Right lobe of liver (tissue), 6 donors: Measurements from ENCODE around the gene SLC5A2. TPM values are rescaled to one million over a fixed set of nuclear protein-coding genes. Genes with fewer than 3 reads are reported as not detected.

ENCODE experiments used
- ATAC-seq, 4 donors: fragments of 200-7000 bp; cut with Tn5 transposase; one replicate each; pipeline ENCODE4 v1.9.1; 2020; ENCODE audit warnings: mild to moderate bottlenecking in 4 of 4, moderate library complexity in 4 of 4
- DNase-seq, 3 donors: peaks; one replicate each; pipeline ENCODE4 v3.0.0-alpha.2; 2020
- H3K27ac ChIP-seq, 3 donors: fragments of 200-600 bp; one replicate each; pipeline ENCODE4 v1.8.0; 2022
- H3K27me3 ChIP-seq, 2 donors: fragments of 200-600 bp; one replicate each; pipeline ENCODE4 v1.8.0; 2022
- H3K36me3 ChIP-seq, 4 donors: fragments of 200-600 bp; sonication (generic) in 1 of 4; one replicate each; pipeline versions ENCODE4 v1.5.1 to v1.8.0; 2017 to 2022; ENCODE audit warnings: control low read depth in 1 of 4
- H3K4me1 ChIP-seq, 4 donors: fragments of 200-600 bp; sonication (generic) in 1 of 4; one replicate each; pipeline versions ENCODE4 v1.5.1 to v1.8.0; 2017 to 2022; ENCODE audit warnings: control low read depth in 1 of 4
- H3K4me3 ChIP-seq, 3 donors: fragments of 200-600 bp; one replicate each; pipeline ENCODE4 v1.8.0; 2022
- H3K9me3 ChIP-seq, 4 donors: fragments of 200-600 bp; sonication (generic) in 1 of 4; one replicate each; pipeline versions ENCODE4 v1.5.1 to v1.8.0; 2017 to 2022; ENCODE audit warnings: control low read depth in 1 of 4
- POLR2A ChIP-seq: fragments of 450-650 bp; IDR thresholded peaks from one replicate; pipeline ENCODE4 v1.6.1; 2017; ENCODE audit warnings: antibody characterized with exemption, mild to moderate bottlenecking
- WGBS: methylation state at CpG from one replicate; pipeline ENCODE4 v1.1.6; 2018; ENCODE audit warnings: low coverage, low lambda C conversion rate; ENCODE audit not compliant: insufficient coverage; ENCODE audit errors: missing lambda C conversion rate; 5-methylcytosine and 5-hydroxymethylcytosine counted together
- intact Hi-C, 2 donors: fragments of 100-400 bp; cut with DNase I; formaldehyde crosslinking; loops; one replicate each; pipeline versions ENCODE4 v1.11.2 to v1.14.1; 2022
- total RNA-seq, 6 experiments: library from RNA; depleted of rRNA in 2 of 6; stranded (reverse); fragments of >200 nt in 2 of 6; fragmentation: NEBNext Ultra II Directional in 3 of 6; extraction: Animal tissue kit (Norgen Biotek cat#: 25700) in 3 of 6; gene quantifications; one replicate each; pipeline versions ENCODE4 v1.1.0 to v1.2.4, GENCODE V29; 2016 to 2023
- TF ChIP-seq, protein P1 (sequence below), 4 donors: fragments of 200-600 bp in 3 of 4; fragments of 450-650 bp in 1 of 4; IDR thresholded peaks; one replicate each; pipeline versions ENCODE4 v1.5.1 to v1.8.0; 2016 to 2022; ENCODE audit warnings: antibody characterized with exemption in 4 of 4, mild to moderate bottlenecking in 2 of 4
- donor health status: DM: no; HTN: yes; CAD: no.
- donor health status: DM: no; HTN: no; CAD: no.
- donor health status: DM: no; HTN: no; CAD: no.
- donor health status: DM: no; HTN: yes; CAD: no.
- donor health status: DM: no; HTN: yes; CAD: no.

The SLC5A2 gene
- total RNA-seq, 6 experiments from 2014 or later, result 0.07 to 0.14 (median 0.12) TPM; not detected in 3

- Histone ChIP-seq H3K4me3 (no peak overlapping the region), H3K27ac (no peak overlapping the region), H3K36me3 (no peaks in the 10 kb centered on the region), H3K27me3 (no peaks in the 10 kb centered on the region), H3K9me3 (no peaks in the 10 kb centered on the region), H3K4me1 (peaks cover 0 to 38% (median 9%) of the 10 kb centered on the region in 4 donors)
- DNase-seq, result peak in 1 of 3 donors; percentile 59
- 39% methylated on average over 8 of the region's 11 CpGs for WGBS
- TF ChIP-seq POLR2A, result no peak
- TF ChIP-seq, protein P1, sequence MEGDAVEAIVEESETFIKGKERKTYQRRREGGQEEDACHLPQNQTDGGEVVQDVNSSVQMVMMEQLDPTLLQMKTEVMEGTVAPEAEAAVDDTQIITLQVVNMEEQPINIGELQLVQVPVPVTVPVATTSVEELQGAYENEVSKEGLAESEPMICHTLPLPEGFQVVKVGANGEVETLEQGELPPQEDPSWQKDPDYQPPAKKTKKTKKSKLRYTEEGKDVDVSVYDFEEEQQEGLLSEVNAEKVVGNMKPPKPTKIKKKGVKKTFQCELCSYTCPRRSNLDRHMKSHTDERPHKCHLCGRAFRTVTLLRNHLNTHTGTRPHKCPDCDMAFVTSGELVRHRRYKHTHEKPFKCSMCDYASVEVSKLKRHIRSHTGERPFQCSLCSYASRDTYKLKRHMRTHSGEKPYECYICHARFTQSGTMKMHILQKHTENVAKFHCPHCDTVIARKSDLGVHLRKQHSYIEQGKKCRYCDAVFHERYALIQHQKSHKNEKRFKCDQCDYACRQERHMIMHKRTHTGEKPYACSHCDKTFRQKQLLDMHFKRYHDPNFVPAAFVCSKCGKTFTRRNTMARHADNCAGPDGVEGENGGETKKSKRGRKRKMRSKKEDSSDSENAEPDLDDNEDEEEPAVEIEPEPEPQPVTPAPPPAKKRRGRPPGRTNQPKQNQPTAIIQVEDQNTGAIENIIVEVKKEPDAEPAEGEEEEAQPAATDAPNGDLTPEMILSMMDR (IDR thresholded peaks at IDR 0.05), result peak; percentile 41 to 46 (median 42)
- ATAC-seq, result peak; percentile 79 to 87 (median 85)
- intact Hi-C loops, result loop anchor here in 1 of 2 donors (10.0 kb wide), 1 partner anchor 267 kb away; the partner anchor contains the start of gene FUS
Measured at GRCh38 chr16:31451681-31452351, 31.1 kb upstream of the SLC5A2 start.

GRCh38 chr16:31452631-31453106, 30.3 kb upstream of the SLC5A2 start:
- peak overlapping the region in 2 of 3 donors; percentile 20 to 48 for H3K27ac ChIP-seq
- H3K9me3 ChIP-seq, result no peaks in the 10 kb centered on the region
- TF ChIP-seq, protein P1 (IDR thresholded peaks at IDR 0.05), result no peak
- no peak for TF ChIP-seq POLR2A
- H3K4me1 ChIP-seq, result peaks cover 0 to 47% (median 14%) of the 10 kb centered on the region in 4 donors
- no peaks in the 10 kb centered on the region for H3K36me3 ChIP-seq
- no peak for DNase-seq
- WGBS, result 47% methylated on average over 3 of the region's 3 CpGs
- intact Hi-C loops, result loop anchor here in 1 of 2 donors (10.0 kb wide), 1 partner anchor 268 kb away; the partner anchor contains the start of gene FUS
- ATAC-seq, result peak in 3 of 4 donors; percentile 4 to 46 (median 25)
- H3K4me3 ChIP-seq, result no peak overlapping the region
- no peaks in the 10 kb centered on the region for H3K27me3 ChIP-seq

- DNase-seq (no peak), ATAC-seq (peak in 3 of 4 donors; percentile 6 to 33 (median 10))
- WGBS, result 30% methylated on average over 16 of the region's 20 CpGs
- Histone ChIP-seq H3K4me1 (peaks cover 0 to 51% (median 15%) of the 10 kb centered on the region in 4 donors), H3K9me3 (no peaks in the 10 kb centered on the region), H3K36me3 (no peaks in the 10 kb centered on the region), H3K27ac (peak overlapping the region in 1 of 3 donors; percentile 10), H3K4me3 (no peak overlapping the region), H3K27me3 (no peaks in the 10 kb centered on the region)
- intact Hi-C loops, result loop anchor here in 1 of 2 donors (10.0 kb wide), 1 partner anchor 269 kb away; the partner anchor contains the start of gene FUS
- no peak for TF ChIP-seq POLR2A
- TF ChIP-seq, protein P1 (IDR thresholded peaks at IDR 0.05), result no peak
Measured at GRCh38 chr16:31453255-31454204, 29.4 kb upstream of the SLC5A2 start.

DNA sequence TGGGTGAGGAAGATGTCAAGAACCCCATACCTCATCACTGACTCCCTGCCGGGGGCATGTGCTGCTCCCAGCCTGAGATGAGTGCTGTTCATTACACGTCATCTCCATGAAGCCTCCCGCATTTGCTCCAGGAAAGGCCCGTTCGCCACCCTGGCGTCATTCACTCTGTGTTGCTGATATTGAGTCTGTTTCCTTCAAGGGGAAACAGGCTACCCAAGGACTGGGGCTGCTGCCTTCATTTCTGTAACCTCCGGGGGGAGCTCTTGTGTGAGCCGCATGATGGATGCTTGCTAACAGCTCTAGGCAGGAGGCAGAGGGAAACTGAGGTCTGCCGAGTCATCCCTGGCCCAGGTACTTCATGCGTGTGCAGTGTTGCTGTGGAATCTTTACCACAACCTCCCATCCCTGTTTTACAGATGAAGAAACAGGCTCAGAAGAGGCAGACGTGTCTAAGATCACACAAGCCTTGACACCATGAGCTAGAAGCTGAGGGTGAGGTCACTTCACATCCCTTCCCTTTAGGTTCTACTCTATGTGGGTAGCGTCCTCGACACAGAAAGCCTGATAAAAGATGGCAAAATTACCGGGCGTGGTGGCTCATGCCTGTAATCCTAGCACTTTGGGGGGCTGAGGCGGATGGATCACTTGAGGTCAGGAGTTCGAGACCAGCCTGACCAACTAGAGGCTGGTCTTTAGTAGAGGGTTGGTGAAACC, 27.2 kb upstream of the SLC5A2 start:
- no peak for TF ChIP-seq POLR2A
- TF ChIP-seq, protein P1 (IDR thresholded peaks at IDR 0.05), result peak in 3 of 4 donors; percentile 16 to 31 (median 27)
- intact Hi-C loops, result loop anchor here in 1 of 2 donors (10.0 kb wide), 1 partner anchor 271 kb away; the partner anchor contains the start of gene FUS
- ATAC-seq, result no peak
- no peak for DNase-seq
- peaks cover 0 to 60% (median 21%) of the 10 kb centered on the region in 4 donors for H3K4me1 ChIP-seq
- no peak overlapping the region for H3K27ac ChIP-seq
- no peaks in the 10 kb centered on the region for H3K27me3 ChIP-seq
- no peak overlapping the region for H3K4me3 ChIP-seq
- no peaks in the 10 kb centered on the region for H3K9me3 ChIP-seq
- WGBS, result 53% methylated on average over 12 of the region's 17 CpGs
- no peaks in the 10 kb centered on the region for H3K36me3 ChIP-seq
